ENCODE results near the gene SGCD.

GRCh38 chr5:156753846-156754245 lies 426.9 kb downstream of the SGCD start:
- TF ChIP-seq EZH2 (IDR thresholded peaks at IDR 0.05) (no peak), RAD21 (IDR thresholded peaks at IDR 0.05; ENCODE audit: low read depth) (no peak), CTCF (IDR thresholded peaks at IDR 0.05 in 2 of 3, conservative IDR thresholded peaks at IDR 0.05 in 1 of 3; ENCODE audit: borderline replicate concordance in 1 of 3, insufficient read depth in 1 of 3, low read depth in 2 of 3, low read length in 2 of 3) (no peak), POLR2A (IDR thresholded peaks at IDR 0.05; ENCODE audit: borderline replicate concordance, extremely low read depth, insufficient read depth, insufficient read length) (no peak), SRF (IDR thresholded peaks at IDR 0.05; ENCODE audit: low read depth) (no peak), SP1 (IDR thresholded peaks at IDR 0.05; ENCODE audit: low read depth) (no peak), ZNF274 (IDR thresholded peaks at IDR 0.05; ENCODE audit: low read depth, low read length) (no peak), SIN3A (IDR thresholded peaks at IDR 0.05; ENCODE audit: low read depth) (no peak), CEBPB (IDR thresholded peaks at IDR 0.05; ENCODE audit: low read depth) (no peak), POLR2AphosphoS5 (IDR thresholded peaks at IDR 0.05; ENCODE audit: low read depth, low read length) (no peak), REST (IDR thresholded peaks at IDR 0.05; ENCODE audit: low read depth) (no peak), ATF3 (IDR thresholded peaks at IDR 0.05) (no peak), YY1 (IDR thresholded peaks at IDR 0.05; ENCODE audit: extremely low read depth, insufficient replicate concordance, low read depth, low read length) (no peak)
- TF ChIP-seq, protein P1, sequence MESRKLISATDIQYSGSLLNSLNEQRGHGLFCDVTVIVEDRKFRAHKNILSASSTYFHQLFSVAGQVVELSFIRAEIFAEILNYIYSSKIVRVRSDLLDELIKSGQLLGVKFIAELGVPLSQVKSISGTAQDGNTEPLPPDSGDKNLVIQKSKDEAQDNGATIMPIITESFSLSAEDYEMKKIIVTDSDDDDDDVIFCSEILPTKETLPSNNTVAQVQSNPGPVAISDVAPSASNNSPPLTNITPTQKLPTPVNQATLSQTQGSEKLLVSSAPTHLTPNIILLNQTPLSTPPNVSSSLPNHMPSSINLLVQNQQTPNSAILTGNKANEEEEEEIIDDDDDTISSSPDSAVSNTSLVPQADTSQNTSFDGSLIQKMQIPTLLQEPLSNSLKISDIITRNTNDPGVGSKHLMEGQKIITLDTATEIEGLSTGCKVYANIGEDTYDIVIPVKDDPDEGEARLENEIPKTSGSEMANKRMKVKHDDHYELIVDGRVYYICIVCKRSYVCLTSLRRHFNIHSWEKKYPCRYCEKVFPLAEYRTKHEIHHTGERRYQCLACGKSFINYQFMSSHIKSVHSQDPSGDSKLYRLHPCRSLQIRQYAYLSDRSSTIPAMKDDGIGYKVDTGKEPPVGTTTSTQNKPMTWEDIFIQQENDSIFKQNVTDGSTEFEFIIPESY (IDR thresholded peaks at IDR 0.05; ENCODE audit: extremely low read depth, insufficient replicate concordance, low read length), result no peak

All from HCT116 (cell line).